ENCODE data around the gene PCDHB3. TPM values are rescaled to one million over a fixed set of nuclear protein-coding genes. Genes with fewer than 3 reads are reported as not detected.

PCDHB3 gene
- total RNA-seq, result 1 to 10 TPM in 1 of 2 donors, under 1 TPM in 1; 0.40 to 1.5 TPM

- no peak for DNase-seq
- H3K27ac ChIP-seq, result no peak within 1 kb of the TSS
Observed at GRCh38 chr5:141100243-141100805, at the start of gene PCDHB3. Gene PCDHB3 (plus strand): TSS chr5:141100473. CDS start chr5:141100650, 177 bp downstream.

DNA sequence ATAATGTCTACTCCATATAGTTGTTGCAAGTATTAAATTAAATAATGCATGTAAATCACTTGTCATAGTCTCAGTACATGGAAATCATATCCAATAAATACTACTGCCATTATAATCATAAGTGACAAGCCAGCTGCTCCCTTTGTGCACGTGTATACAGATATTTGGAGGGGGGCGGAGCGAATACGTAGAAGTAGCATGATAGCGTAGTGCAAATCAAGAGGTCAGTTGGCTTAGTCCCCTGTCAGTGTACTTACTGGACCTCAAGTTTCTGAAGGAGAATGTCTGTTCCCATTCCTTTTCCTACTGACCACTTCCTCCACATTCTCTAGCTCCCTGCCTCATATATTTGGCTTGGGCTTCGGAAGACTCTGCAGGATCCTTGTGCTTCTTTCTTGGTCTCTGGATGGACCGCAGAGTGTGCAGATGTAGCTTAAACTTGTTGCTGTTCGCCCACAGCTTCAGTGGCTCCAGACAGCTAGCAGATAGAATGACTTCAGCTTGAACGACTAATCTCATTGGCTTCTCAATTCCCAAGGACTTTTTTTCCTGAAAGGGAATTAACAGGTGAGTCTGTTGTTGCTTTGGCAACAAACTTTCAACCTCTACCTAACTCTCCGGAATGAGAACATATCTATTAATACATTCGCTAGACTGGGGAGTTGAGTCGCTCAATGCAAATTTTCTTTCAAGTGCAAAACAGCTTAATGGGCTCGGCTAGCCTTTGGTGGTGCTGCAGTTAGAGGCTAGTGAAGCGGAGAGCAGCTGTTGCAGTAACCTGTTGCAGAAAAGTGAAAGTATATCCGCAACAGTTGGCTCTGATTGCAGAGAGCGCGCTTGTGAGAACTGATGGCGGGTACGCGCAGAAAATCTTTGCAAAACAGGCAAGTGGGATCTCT lies 49.4 kb upstream of the PCDHB3 start, which contains the start of gene PCDHB1:
PCDHB1 (plus strand) TSS at position 753 of the 899 bp plus-strand sequence; CDS start at position 850, 97 bp downstream.
- intact Hi-C loops (cut with DNase I), result no loop called here
- Histone ChIP-seq H3K4me1 (no peaks in the 10 kb centered on the region), H3K9me3 (no peaks in the 10 kb centered on the region), H3K9ac (ENCODE audit: low read depth in 2 of 2, low read length in 2 of 2) (no peak within 1 kb of the TSS), H3K27me3 (no peaks in the 10 kb centered on the region), H3K4me3 (no peak within 1 kb of the TSS), H3K36me3 (no peaks in the 10 kb centered on the region), H3K27ac (no peak within 1 kb of the TSS)
- DNase-seq, result no peak
- no peak for TF ChIP-seq CTCF (IDR thresholded peaks at IDR 0.05)

More at GRCh38 chr5:141100243-141100805, at the start of gene PCDHB3:
- intact Hi-C loops (cut with DNase I), result no loop called here
- Histone ChIP-seq H3K9me3 (no peaks in the 10 kb centered on the region), H3K36me3 (no peaks in the 10 kb centered on the region), H3K4me3 (no peak within 1 kb of the TSS), H3K4me1 (no peaks in the 10 kb centered on the region), H3K9ac (ENCODE audit: low read depth in 2 of 2, low read length in 2 of 2) (no peak within 1 kb of the TSS), H3K27me3 (no peaks in the 10 kb centered on the region)
- TF ChIP-seq CTCF (IDR thresholded peaks at IDR 0.05), result no peak

- no peak overlapping the region for H3K4me3 ChIP-seq
- H3K9me3 ChIP-seq, result no peaks in the 10 kb centered on the region
- H3K4me1 ChIP-seq, result no peaks in the 10 kb centered on the region
- H3K27ac ChIP-seq, result no peak overlapping the region
- no peaks in the 10 kb centered on the region for H3K27me3 ChIP-seq
- TF ChIP-seq CTCF (IDR thresholded peaks at IDR 0.05), result no peak
- no peaks in the 10 kb centered on the region for H3K36me3 ChIP-seq
- intact Hi-C loops (cut with DNase I), result no loop called here
- H3K9ac ChIP-seq (ENCODE audit: low read depth in 2 of 2, low read length in 2 of 2), result no peak overlapping the region
- no peak for DNase-seq
Observed at GRCh38 chr5:141051521-141051866, 48.8 kb upstream of the PCDHB3 start.

GRCh38 chr5:141077826-141078225 lies 22.4 kb upstream of the PCDHB3 start:
- Histone ChIP-seq H3K27ac (no peak overlapping the region), H3K9ac (ENCODE audit: low read depth in 2 of 2, low read length in 2 of 2) (no peak overlapping the region), H3K9me3 (no peaks in the 10 kb centered on the region), H3K4me1 (no peaks in the 10 kb centered on the region), H3K27me3 (no peaks in the 10 kb centered on the region), H3K4me3 (no peak overlapping the region), H3K36me3 (no peaks in the 10 kb centered on the region)
- no peak for TF ChIP-seq CTCF (IDR thresholded peaks at IDR 0.05)
- intact Hi-C loops (cut with DNase I), result no loop called here
- no peak for DNase-seq

DNA sequence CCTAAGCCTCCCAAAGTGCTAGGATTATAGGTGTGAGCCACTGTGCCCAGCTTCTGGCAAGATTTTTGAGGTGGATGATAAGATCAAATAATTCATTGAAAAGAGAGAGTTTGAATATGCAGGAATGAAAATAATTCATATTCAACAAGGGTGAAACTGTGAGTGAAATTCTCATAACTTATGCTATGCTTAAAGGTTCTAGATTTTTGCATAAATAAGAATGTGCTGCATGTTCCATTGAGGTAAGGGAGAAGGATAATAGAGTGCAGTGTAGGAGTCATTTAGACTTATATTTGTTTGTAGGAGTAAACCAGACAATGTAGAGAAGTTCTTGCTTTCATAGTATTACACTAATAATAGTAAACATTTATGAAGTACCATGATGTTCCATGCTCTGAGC lies 18.0 kb upstream of the PCDHB3 start:
- no peaks in the 10 kb centered on the region for H3K4me1 ChIP-seq
- no peak overlapping the region for H3K4me3 ChIP-seq
- no peak for DNase-seq
- no peaks in the 10 kb centered on the region for H3K9me3 ChIP-seq
- no peak overlapping the region for H3K27ac ChIP-seq
- intact Hi-C loops (cut with DNase I), result no loop called here
- TF ChIP-seq CTCF (IDR thresholded peaks at IDR 0.05), result no peak
- no peaks in the 10 kb centered on the region for H3K27me3 ChIP-seq
- H3K9ac ChIP-seq (ENCODE audit: low read depth in 2 of 2, low read length in 2 of 2), result no peak overlapping the region
- no peaks in the 10 kb centered on the region for H3K36me3 ChIP-seq

Data from colonic mucosa (tissue), 4 donors.